Endothelial cell of umbilical vein (primary cell): ENCODE measurements around the gene COL6A2. TPM values are rescaled to one million over a fixed set of nuclear protein-coding genes. Genes with fewer than 3 reads are reported as not detected.

Experiments
- BruUV-seq: library from RNA; stranded (reverse); fragments of 400-500 nt; replicated peaks from 2 replicates; lab custom pipeline; 2021; lab: Mats Ljungman, UMichigan
- CTCF ChIA-PET: fragments of 300-600, 350-600 bp; sonication (Branson Sonifier 250); formaldehyde crosslinking; loops from one replicate; lab custom pipeline; 2021; ENCODE audit warnings: antibody characterized with exemption, inconsistent platforms; lab: Charles Lee
- POLR2A ChIA-PET: fragments of 300-600, 350-600 bp; sonication (Branson Sonifier 250); formaldehyde crosslinking; loops from one replicate; lab custom pipeline; 2021; ENCODE audit warnings: antibody characterized with exemption, inconsistent platforms; lab: Charles Lee
- DNase-seq: peaks from one replicate; pipeline ENCODE4 v3.0.0-alpha.2; 2011; ENCODE audit warnings: low read depth, low spot score
- FAIRE-seq: peaks from 2 replicates; lab custom pipeline; 2011; peaks lifted over from hg19 to GRCh38; lab: Jason Lieb, UNC
- H2AFZ ChIP-seq: 2 replicates; pipeline ENCODE4 v1.6.0; 2012; ENCODE audit warnings: low read depth, low read length, control low read depth, inconsistent platforms
- H3K27ac ChIP-seq: 2 replicates; pipeline ENCODE4 v1.5.1; 2011; ENCODE audit warnings: low read depth, mild to moderate bottlenecking, control low read depth, low read length, moderate library complexity; ENCODE audit not compliant: insufficient read depth
- H3K27me3 ChIP-seq, 2 experiments: 2 replicates each; pipeline versions ENCODE4 v1.6.0 to v1.6.1; 2011; ENCODE audit warnings: low read length in 2 of 2, mixed read lengths in 1 of 2; ENCODE audit not compliant: control insufficient read depth in 2 of 2, insufficient read depth in 2 of 2
- H3K36me3 ChIP-seq, 2 experiments: 2 replicates in 1 of 2; 3 replicates in 1 of 2; pipeline ENCODE4 v1.5.1; 2011; ENCODE audit warnings: low read length in 2 of 2, mild to moderate bottlenecking in 1 of 2, moderate library complexity in 1 of 2; ENCODE audit not compliant: control insufficient read depth in 2 of 2, insufficient read depth in 2 of 2; ENCODE audit errors: extremely low read depth in 1 of 2
- H3K4me1 ChIP-seq: 3 replicates; pipeline ENCODE4 v1.5.1; 2011; ENCODE audit warnings: mild to moderate bottlenecking, low read length; ENCODE audit not compliant: control insufficient read depth, insufficient read depth; ENCODE audit errors: extremely low read depth
- H3K4me2 ChIP-seq: 2 replicates; pipeline ENCODE4 v1.6.1; 2011; ENCODE audit warnings: low read length, control low read depth, mixed read lengths; ENCODE audit not compliant: insufficient read depth
- H3K4me3 ChIP-seq, 3 experiments: fragments of 200-600 bp in 1 of 3; sonication (generic), shearing (Covaris generic) in 1 of 3; replicated peaks in 1 of 3; 2 replicates each; pipeline ENCODE4 v1.5.1; 2011 to 2016; ENCODE audit warnings: control low read depth in 3 of 3, low read length in 3 of 3, mild to moderate bottlenecking in 2 of 3, inconsistent platforms in 1 of 3, low read depth in 1 of 3, moderate library complexity in 1 of 3; ENCODE audit not compliant: insufficient read depth in 1 of 3
- H3K79me2 ChIP-seq: 2 replicates; pipeline ENCODE4 v1.6.0; 2012; ENCODE audit warnings: low read length, inconsistent platforms; ENCODE audit not compliant: control insufficient read depth, insufficient read depth
- H3K9ac ChIP-seq: replicated peaks from 2 replicates; pipeline ENCODE3; 2011; ENCODE audit warnings: low read length, control low read depth; ENCODE audit not compliant: insufficient read depth; ENCODE audit errors: extremely low read depth
- H3K9me1 ChIP-seq: replicated peaks from 3 replicates; pipeline ENCODE4 v1.6.0; 2011; ENCODE audit warnings: mild to moderate bottlenecking, low read length; ENCODE audit not compliant: control insufficient read depth, insufficient read depth; ENCODE audit errors: extremely low read depth
- H3K9me3 ChIP-seq: replicated peaks from 2 replicates; pipeline ENCODE4 v1.5.1; 2012; ENCODE audit warnings: low read length, inconsistent platforms; ENCODE audit not compliant: control insufficient read depth, insufficient read depth
- H4K20me1 ChIP-seq: replicated peaks from 2 replicates; pipeline ENCODE3; 2011; ENCODE audit warnings: mild to moderate bottlenecking, low read length; ENCODE audit not compliant: control insufficient read depth, insufficient read depth; ENCODE audit errors: extremely low read depth
- CTCF ChIP-seq, 2 donors: IDR thresholded peaks; 1 replicate in 1 of 2; 2 replicates in 1 of 2; pipeline ENCODE4 v1.5.1; 2011; ENCODE audit warnings: low read length in 2 of 2, mild to moderate bottlenecking in 2 of 2, moderate library complexity in 2 of 2, control low read depth in 1 of 2, inconsistent platforms in 1 of 2, low read depth in 1 of 2; ENCODE audit not compliant: insufficient read depth in 1 of 2; ENCODE audit errors: extremely low read depth in 1 of 2
- EZH2 ChIP-seq: IDR thresholded peaks from 2 replicates; pipeline ENCODE4 v1.6.1; 2012; ENCODE audit warnings: borderline replicate concordance, low read depth, mild to moderate bottlenecking, moderate library complexity, low read length, inconsistent platforms; ENCODE audit not compliant: severe bottlenecking
- GATA2 ChIP-seq: IDR thresholded peaks from 2 replicates; pipeline ENCODE4 v1.7.0; 2011; ENCODE audit warnings: low read depth, mild to moderate bottlenecking, moderate library complexity, mixed read lengths, low read length; ENCODE audit not compliant: insufficient read length, insufficient read depth
- JUN ChIP-seq: IDR thresholded peaks from 2 replicates; pipeline ENCODE4 v1.6.1; 2011; ENCODE audit warnings: borderline replicate concordance, low read depth; ENCODE audit not compliant: insufficient read length, insufficient read depth
- MYC ChIP-seq: IDR thresholded peaks from one replicate; pipeline ENCODE4 v1.6.1; 2011; ENCODE audit warnings: mild to moderate bottlenecking, low read depth, low read length
- POLR2A ChIP-seq: IDR thresholded peaks from 2 replicates; pipeline ENCODE4 v1.6.1; 2012; ENCODE audit warnings: low read depth, mild to moderate bottlenecking, control low read depth, low read length
- dilution Hi-C: fragments of 300-500 bp; cut with MboI; formaldehyde crosslinking; loops from one replicate; pipeline ENCODE4 v1.15.0; 2019; ENCODE audit warnings: low sequenced_read_pairs; ENCODE audit not compliant: extremely low pct_ligation_motif_present
- intact Hi-C: fragments of 100-400 bp; cut with micrococcal nuclease; formaldehyde crosslinking; loops from one replicate; pipeline ENCODE4 v1.10.0; 2022
- polyA plus RNA-seq, 4 experiments: library from polyadenylated mRNA; depleted of rRNA in 3 of 4; stranded (reverse) in 3 of 4; unstranded in 1 of 4; fragments of >200 nt; gene quantifications; 2 replicates each; pipeline versions ENCODE4 v1.2.1 to v1.2.3, GENCODE V29; 2011 to 2012; ENCODE audit warnings: missing spikeins in 1 of 4
- total RNA-seq: library from RNA; stranded (reverse); gene quantifications from 2 replicates; pipeline ENCODE4 v1.2.3, GENCODE V29; 2021

COL6A2 gene
- total and polyA plus RNA-seq, 2 donors (not counting 3 experiments of a cell fraction or from before 2014, with no cell fraction given): 3.4 to 6.1 TPM

GRCh38 chr21:46114963-46115362 lies 17.1 kb downstream of the COL6A2 start:
- CTCF ChIA-PET: interaction anchor here (1.5 kb wide), 1 partner anchor 28 kb away, joined by 3 read pairs; no protein-coding TSS in a partner anchor
- no peaks in the 10 kb centered on the region for H3K9me3 ChIP-seq
- H3K27me3 ChIP-seq: no peaks in the 10 kb centered on the region
- H3K4me2 ChIP-seq: no peak overlapping the region
- H3K36me3 ChIP-seq: no peaks in the 10 kb centered on the region
- intact Hi-C loops (no loop called here), dilution Hi-C loops (no loop called here)
- no peaks in the 10 kb centered on the region for H4K20me1 ChIP-seq
- BruUV-seq: no TSS peak
- no peak overlapping the region for H2AFZ ChIP-seq
- no peak for TF ChIP-seq POLR2A
- no peak for TF ChIP-seq MYC
- no peak for TF ChIP-seq JUN
- no peak for TF ChIP-seq EZH2
- TF ChIP-seq CTCF (IDR thresholded peaks at IDR 0.05; ENCODE audit: extremely low read depth in 1 of 2, insufficient read depth in 1 of 2, low read depth in 1 of 2, low read length in 2 of 2): no peak
- no peak for TF ChIP-seq GATA2
- no peak overlapping the region for H3K4me3 ChIP-seq
- FAIRE-seq: no peak
- H3K27ac ChIP-seq: no peak overlapping the region
- no peaks in the 10 kb centered on the region for H3K4me1 ChIP-seq
- H3K9ac ChIP-seq: no peak overlapping the region
- POLR2A ChIA-PET: no interaction called here
- H3K9me1 ChIP-seq: no peaks in the 10 kb centered on the region
- no peak for DNase-seq
- H3K79me2 ChIP-seq: no peaks in the 10 kb centered on the region
